GM12875 (cell line): Measurements from ENCODE around the gene CDKN1C.
A peak's percentile ranks its signal among the peaks of the same experiment; 100 is the strongest.

Source experiments
- H3K4me3 ChIP-seq: one replicate; pipeline ENCODE4 v1.5.1; 2011; ENCODE audit warnings: low read depth, low read length, control low read depth
- TF ChIP-seq, protein P1 (sequence below): IDR thresholded peaks from 2 replicates; pipeline ENCODE4 v1.5.1; 2011; ENCODE audit warnings: low read depth, mild to moderate bottlenecking, control low read depth, inconsistent platforms, low read length, moderate library complexity, borderline replicate concordance; ENCODE audit not compliant: insufficient read depth

Gene CDKN1C

DNA sequence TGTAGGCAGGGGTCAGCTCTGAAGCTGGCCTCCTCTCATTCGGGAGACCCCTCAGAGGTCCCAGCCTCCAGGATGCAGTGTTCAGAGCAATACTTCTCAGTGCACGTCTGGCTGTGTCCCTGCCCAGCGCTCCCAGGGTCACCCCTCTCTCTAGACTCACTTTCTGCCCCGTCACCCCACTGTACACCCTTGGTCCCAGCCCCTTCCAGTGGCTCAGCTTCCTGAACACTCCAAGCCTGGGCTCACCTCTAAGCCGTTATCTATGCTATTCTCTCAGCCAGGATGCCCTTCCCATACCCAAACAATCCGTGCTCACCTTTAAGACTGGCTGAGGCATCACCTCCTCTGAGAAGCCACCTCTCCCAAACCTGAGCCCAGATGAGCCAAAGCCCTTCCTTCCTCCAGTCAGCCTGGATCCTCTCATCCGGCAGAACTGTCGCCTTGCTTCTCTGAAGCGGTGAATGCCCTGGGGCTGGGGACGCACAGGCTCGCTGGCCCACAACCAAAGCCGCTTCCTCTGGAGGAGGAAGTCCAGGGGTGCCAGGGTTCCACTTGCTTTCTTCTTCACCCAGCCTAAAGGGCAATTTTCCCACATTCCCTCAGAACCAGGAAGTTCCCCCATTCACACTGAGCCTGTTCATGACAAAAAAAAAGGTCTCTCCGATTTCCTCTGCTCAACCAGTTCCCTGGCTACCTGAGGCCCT, 13.7 kb upstream of the CDKN1C start:
- no peak overlapping the region for H3K4me3 ChIP-seq
- TF ChIP-seq, protein P1, sequence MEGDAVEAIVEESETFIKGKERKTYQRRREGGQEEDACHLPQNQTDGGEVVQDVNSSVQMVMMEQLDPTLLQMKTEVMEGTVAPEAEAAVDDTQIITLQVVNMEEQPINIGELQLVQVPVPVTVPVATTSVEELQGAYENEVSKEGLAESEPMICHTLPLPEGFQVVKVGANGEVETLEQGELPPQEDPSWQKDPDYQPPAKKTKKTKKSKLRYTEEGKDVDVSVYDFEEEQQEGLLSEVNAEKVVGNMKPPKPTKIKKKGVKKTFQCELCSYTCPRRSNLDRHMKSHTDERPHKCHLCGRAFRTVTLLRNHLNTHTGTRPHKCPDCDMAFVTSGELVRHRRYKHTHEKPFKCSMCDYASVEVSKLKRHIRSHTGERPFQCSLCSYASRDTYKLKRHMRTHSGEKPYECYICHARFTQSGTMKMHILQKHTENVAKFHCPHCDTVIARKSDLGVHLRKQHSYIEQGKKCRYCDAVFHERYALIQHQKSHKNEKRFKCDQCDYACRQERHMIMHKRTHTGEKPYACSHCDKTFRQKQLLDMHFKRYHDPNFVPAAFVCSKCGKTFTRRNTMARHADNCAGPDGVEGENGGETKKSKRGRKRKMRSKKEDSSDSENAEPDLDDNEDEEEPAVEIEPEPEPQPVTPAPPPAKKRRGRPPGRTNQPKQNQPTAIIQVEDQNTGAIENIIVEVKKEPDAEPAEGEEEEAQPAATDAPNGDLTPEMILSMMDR, result no peak

DNA sequence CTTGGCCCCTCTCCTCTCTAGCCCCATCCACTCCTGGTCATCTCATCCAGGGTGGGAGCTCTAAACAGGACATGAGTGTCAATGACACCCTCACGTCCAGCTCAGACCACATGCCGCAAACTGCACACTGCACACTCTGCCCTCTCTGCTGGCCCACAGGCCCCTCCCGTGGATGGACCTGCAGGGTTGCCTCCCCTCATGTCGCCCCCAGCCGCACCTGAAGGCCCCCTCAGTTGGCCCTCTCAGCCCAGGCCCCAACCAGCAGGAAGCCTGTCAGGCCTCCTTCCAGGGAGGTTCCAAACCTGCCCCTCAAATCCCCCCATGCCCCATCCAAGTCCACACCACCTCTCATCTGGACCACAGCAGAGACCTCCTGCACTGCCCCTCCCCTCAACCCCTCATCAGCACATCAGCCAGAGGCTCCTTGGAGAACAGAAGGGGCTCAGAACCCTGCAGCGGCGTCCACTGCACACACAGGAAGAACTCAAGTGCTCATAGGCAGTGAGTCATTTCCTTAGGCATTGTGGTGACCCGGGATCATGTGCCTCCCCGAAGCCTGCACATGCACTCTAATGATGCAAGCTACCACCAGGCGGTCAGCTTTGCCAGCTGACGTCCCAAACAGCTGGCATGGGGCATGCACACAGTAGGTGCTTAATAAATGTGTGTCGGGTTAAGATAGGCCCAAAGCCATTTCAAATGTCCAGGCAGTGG, 12.9 kb upstream of the CDKN1C start:
- TF ChIP-seq, protein P1, result no peak
- no peak overlapping the region for H3K4me3 ChIP-seq

DNA sequence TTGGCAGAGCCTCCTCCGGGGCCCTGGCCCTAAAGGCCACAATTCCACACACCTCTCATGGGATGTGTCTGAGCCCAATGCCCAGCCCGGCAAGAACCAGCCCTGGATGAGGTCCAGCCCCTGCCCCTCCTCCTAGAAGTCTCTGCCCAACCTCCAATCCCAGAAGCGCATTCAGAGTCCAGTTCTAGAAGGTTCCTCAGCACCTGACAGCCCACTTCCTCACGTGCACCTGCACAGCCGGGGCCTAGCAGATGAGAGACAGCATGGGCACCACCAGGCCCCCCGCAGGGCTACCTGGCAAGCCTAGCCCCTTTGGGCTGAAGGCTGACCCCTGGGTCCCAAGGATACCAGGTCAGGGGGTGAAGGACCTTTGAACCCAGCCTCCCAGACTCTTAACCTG, 11.5 kb upstream of the CDKN1C start:
- TF ChIP-seq, protein P1, result no peak
- no peak overlapping the region for H3K4me3 ChIP-seq

DNA sequence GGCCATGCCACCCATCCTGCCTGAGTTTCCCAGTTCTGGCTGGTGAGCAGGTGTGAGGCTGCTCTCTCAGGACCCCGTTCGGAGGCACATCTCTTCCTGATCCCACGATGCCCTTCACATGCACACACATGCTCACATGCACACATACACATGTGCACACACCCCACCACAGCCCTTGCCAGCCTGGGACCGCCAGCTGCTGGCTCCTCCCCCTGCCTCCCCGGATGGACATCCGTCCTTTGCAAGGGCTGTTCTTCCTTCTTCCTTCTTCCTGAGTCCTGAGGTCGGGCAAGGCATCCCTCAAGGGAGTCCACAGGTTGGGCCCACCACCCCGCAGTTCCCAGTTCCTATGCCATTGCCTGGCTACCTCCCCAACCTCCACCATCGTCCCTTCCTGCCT, 10.5 kb upstream of the CDKN1C start:
- TF ChIP-seq, protein P1, result no peak
- no peak overlapping the region for H3K4me3 ChIP-seq

DNA sequence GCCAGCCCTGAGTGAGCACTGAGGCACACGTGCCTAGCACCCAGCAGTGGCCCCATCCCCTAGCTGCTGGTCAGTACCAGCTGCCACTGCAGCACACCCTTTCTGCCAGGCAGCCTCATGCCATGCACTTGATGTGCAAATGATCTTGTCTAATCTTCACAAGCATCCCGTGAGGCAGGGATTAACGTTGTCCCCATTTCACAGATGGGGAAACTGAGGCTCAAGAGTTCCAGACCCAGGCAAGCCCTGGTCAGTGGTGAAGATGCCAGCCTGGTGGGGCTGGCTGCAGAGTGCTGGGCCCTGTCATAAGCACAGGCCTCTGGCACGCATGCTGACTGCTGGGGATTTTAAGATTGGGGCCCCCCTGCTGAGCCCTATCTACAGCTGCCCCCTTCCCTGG, 8.4 kb upstream of the CDKN1C start:
- TF ChIP-seq, protein P1, result no peak
- no peak overlapping the region for H3K4me3 ChIP-seq

DNA sequence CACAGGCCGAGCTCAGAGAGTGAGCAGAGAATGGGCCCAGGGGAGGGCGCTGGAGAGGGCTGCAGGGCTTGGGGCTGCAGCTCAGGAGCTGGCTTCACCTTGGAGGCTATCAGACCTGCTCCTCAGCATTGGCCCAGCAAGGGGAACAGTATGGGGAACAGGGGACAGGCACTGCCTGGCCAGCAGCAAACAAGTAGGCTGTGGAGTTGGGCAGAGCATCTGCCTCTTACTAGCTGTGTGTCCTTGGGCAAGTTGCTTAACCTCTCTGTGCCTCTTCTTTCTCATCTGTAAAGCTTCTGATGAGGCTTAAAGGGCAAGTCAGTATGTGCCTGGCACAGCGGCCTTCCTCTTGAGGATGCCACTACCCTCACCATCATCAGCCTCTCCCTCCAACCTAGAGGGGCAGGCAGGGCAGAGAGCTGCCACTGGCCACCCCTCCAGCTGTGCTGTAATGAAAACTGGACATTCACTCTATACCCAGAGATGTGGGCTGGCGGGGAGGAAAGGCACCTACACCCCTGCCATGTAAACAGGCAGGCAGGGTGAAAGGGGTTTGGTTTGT, 7.5 kb upstream of the CDKN1C start:
- H3K4me3 ChIP-seq, result peak overlapping the region; percentile 35
- TF ChIP-seq, protein P1, result peak; percentile 42; the same call in 1 of the 2 replicates
